Muscle layer of colon (tissue), 2 donors: ENCODE data around the gene ADPRH.

ENCODE experiments used
- H3K27ac ChIP-seq: one replicate; pipeline ENCODE4 v1.7.0; 2013; ENCODE audit warnings: low read depth, mild to moderate bottlenecking, low read length, moderate library complexity
- H3K27me3 ChIP-seq, 2 donors: one replicate each; pipeline ENCODE4 v1.7.0; 2013; ENCODE audit warnings: low read length in 2 of 2, mild to moderate bottlenecking in 2 of 2; ENCODE audit not compliant: insufficient read depth in 2 of 2, control insufficient read depth in 1 of 2
- H3K36me3 ChIP-seq: one replicate; pipeline ENCODE4 v1.7.0; 2013; ENCODE audit warnings: mild to moderate bottlenecking, low read length; ENCODE audit not compliant: insufficient read depth
- H3K4me1 ChIP-seq: one replicate; pipeline ENCODE4 v1.7.0; 2013; ENCODE audit warnings: mild to moderate bottlenecking, low read length; ENCODE audit not compliant: insufficient read depth
- H3K4me3 ChIP-seq, 2 donors: one replicate each; pipeline ENCODE4 v1.7.0; 2013; ENCODE audit warnings: low read length in 2 of 2, low read depth in 1 of 2, mild to moderate bottlenecking in 1 of 2, moderate library complexity in 1 of 2
- H3K9ac ChIP-seq: one replicate; pipeline ENCODE4 v1.7.0; 2013; ENCODE audit warnings: low read length
- H3K9me3 ChIP-seq: one replicate; pipeline ENCODE4 v1.7.0; 2013; ENCODE audit warnings: mild to moderate bottlenecking, low read length
- donor health status: abdominal sarcoma.
- donor health status: Adenocarcinoma of cecum.

The ADPRH gene

DNA sequence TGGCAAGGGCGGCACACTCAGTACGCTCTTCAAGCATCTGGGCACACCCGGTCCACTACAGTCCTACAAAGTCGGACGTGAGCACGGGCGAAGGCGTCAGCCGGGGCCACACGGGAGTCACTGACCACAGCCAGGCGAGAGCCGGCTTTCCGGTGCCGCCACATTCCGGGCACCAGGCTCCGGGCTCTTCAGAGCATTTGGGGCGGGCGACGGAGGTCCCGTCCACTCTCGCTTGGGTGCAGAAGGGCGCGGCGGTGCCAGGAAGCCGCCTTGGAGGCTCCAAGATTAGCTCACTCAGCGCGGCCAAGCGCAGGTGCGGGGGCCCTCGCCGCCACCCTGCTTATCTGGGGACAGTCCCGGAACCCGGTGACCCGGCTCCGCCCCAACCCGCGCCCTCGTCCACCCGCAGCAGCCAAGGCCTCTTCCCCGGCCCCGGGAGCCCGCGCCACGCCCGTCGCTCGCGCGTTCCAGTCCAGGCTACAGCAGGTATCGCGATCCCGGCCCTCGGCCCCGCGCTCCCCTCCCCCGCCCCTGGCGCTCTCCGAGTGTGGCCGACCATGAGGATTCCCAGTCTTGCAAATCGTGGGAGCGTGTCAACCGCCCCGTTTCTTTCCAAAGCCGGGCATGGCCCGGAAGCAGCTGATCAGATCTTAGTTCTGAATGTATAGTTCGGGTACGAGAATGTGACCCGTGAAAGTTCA lies at the start of gene ADPRH:
Gene ADPRH, plus strand, starts transcription at position 127 of the 701 bp plus-strand sequence. CDS start 2,678 bp downstream, outside the sequence.
- Histone ChIP-seq H3K36me3 (no peaks in the 10 kb centered on the region), H3K27ac (peak within 1 kb of the TSS; percentile 74), H3K9ac (peak within 1 kb of the TSS; percentile 71), H3K4me1 (peaks cover 7% of the 10 kb centered on the region), H3K27me3 (no peaks in the 10 kb centered on the region), H3K4me3 (peak within 1 kb of the TSS; percentile 65 to 81), H3K9me3 (no peaks in the 10 kb centered on the region)

DNA sequence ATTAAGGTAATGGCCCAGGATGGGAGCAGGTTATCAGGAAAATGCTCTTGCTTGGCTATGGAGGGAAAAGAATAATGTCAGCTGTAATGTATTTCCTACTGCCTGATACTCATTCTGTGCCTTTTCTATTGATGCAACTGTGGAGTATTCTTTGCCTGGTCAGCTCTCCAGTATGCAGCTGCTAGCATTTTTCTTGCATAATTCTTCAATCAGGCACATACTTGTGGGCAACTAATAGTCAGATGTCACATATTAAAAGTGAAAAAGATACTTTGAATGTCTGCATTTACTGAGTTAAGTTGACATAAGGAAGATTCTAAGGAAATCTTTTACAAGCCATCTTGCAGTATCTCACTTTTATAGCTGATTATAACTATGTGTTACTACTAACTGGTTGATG lies 49.4 kb upstream of the ADPRH start:
- Histone ChIP-seq H3K4me3 (no peak overlapping the region), H3K27ac (no peak overlapping the region), H3K36me3 (peaks cover 6% of the 10 kb centered on the region), H3K27me3 (no peaks in the 10 kb centered on the region), H3K9ac (no peak overlapping the region), H3K9me3 (no peaks in the 10 kb centered on the region), H3K4me1 (no peaks in the 10 kb centered on the region)

DNA sequence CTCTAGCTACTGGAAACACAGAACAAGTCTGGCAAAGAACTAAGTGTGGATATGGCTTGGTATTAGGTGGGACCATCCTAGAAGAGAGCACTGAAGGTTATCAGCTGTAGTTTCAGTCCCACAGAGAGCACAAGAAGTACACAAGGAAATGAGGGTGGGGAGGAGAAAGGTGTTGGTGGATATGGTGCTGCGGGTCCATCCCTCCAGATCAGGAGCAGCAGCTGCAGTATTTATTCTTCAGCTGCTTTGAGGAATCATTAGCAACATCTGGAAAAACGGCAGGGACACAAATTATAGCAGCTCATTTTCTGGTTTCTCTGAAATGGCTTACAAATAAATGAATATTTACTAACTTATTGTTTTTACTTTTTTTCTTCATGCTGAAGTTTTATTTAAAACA lies 48.8 kb upstream of the ADPRH start:
- no peaks in the 10 kb centered on the region for H3K9me3 ChIP-seq
- H3K4me1 ChIP-seq = no peaks in the 10 kb centered on the region
- no peaks in the 10 kb centered on the region for H3K27me3 ChIP-seq
- no peak overlapping the region for H3K27ac ChIP-seq
- no peak overlapping the region for H3K4me3 ChIP-seq
- no peak overlapping the region for H3K9ac ChIP-seq
- peaks cover under 1% of the 10 kb centered on the region for H3K36me3 ChIP-seq

DNA sequence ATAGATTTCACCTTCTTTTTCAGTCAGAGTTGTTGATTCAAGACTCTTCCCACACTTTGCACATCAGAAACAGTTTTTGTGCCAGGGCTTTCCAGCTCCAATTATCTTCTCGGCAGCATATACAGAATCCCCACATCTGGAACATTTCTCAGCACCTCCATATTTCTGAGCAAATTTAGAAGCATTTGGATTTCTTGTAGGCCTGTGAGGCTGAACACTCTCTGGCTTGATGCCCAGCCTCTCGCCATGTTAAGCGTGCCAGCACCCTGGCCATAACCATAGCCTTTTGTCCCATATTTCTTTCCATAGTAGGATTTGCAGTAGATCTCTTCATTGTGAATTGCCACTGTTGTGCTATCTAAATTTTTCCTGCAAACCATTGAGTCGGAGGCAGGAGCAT lies 48.1 kb upstream of the ADPRH start:
- H3K9me3 ChIP-seq = no peaks in the 10 kb centered on the region
- H3K4me1 ChIP-seq = no peaks in the 10 kb centered on the region

DNA sequence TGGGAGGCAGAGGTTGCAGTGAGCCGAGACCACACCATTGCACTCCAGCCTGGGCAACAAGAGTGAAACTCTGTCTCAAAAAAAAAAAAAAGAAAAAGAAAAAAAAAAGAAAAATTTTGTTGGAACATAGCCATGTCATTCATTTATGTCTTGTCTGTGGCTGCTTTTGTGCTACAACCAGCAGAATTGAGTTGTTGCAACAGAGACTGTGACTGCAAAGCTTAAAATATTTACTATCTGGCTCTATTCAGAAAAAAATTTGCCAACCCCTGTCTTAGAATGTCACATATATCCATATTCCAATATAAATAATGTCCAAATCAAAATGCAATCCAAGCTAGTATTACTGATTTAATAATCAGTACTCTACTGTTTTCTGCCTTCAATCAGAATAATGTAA lies 45.0 kb upstream of the ADPRH start:
- H3K27me3 ChIP-seq = no peaks in the 10 kb centered on the region

More for the DNA sequence above, 48.1 kb upstream of the ADPRH start:
- Histone ChIP-seq H3K27ac (no peak overlapping the region), H3K36me3 (no peaks in the 10 kb centered on the region), H3K4me3 (no peak overlapping the region), H3K27me3 (no peaks in the 10 kb centered on the region), H3K9ac (no peak overlapping the region)

DNA sequence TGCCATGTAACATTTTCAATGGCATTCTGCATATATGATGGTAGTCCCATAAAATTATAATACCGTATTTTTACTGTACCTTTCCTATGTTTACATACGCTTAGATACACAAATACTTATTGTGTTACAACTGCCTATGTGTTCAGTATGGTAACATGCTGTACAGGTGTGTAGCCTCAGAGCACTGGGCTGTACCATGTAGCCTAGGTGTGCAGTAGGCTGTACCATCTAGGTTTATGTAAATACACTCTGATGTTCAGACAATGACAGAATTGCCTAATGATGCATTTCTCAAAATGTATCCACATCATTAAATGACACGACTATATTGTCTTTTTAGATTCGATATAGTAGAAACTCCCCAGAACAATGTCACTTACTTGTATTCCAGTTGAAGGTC lies 42.5 kb upstream of the ADPRH start:
- Histone ChIP-seq H3K9me3 (no peaks in the 10 kb centered on the region), H3K36me3 (no peaks in the 10 kb centered on the region), H3K27ac (no peak overlapping the region), H3K9ac (no peak overlapping the region), H3K27me3 (no peaks in the 10 kb centered on the region), H3K4me1 (no peaks in the 10 kb centered on the region), H3K4me3 (no peak overlapping the region)

More for the DNA sequence above, 45.0 kb upstream of the ADPRH start:
- Histone ChIP-seq H3K4me1 (no peaks in the 10 kb centered on the region), H3K9me3 (no peaks in the 10 kb centered on the region), H3K36me3 (no peaks in the 10 kb centered on the region), H3K4me3 (no peak overlapping the region), H3K9ac (no peak overlapping the region), H3K27ac (no peak overlapping the region)

DNA sequence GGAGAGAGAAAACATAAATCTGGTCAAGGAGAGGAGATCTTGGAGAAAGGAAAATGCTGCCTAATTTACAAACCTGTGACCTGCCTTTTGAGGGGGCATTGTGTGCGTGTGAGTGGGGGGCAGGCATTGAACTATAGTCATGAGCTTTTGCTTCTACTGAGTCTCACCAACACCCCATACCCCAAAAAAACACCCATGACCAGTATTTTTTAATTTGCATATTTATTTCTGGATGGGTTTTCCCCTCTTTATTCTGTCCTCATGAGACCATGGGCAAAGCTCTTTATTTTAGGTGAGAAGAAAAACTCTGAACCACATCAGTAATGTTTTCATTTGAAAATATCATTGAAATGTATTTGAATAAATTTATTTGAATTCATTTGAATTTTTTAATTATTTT lies 40.5 kb upstream of the ADPRH start:
- no peaks in the 10 kb centered on the region for H3K36me3 ChIP-seq
- no peak overlapping the region for H3K4me3 ChIP-seq
- no peak overlapping the region for H3K27ac ChIP-seq
- no peak overlapping the region for H3K9ac ChIP-seq
- no peaks in the 10 kb centered on the region for H3K4me1 ChIP-seq
- no peaks in the 10 kb centered on the region for H3K9me3 ChIP-seq
- H3K27me3 ChIP-seq = no peaks in the 10 kb centered on the region

DNA sequence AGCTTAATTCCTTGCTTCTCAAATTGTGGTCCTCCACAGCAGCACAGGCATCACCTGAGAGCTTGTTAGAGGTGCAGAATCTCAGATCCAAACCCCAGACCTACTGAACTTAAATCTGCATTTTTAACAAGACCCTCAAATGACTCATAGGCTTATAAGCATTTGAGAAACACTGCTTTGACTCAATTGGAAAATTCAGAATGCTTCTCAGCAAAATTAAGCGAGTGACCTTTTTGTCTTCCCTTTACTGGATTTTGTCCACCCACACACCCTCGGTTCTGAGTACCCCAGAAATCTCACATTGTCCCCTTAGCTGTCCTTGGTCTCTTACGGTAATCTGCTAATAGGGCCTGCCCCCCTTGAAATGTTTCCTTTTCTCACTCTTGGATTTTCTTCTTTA lies 37.7 kb upstream of the ADPRH start:
- Histone ChIP-seq H3K27me3 (no peaks in the 10 kb centered on the region), H3K4me3 (no peak overlapping the region), H3K4me1 (no peaks in the 10 kb centered on the region), H3K9ac (no peak overlapping the region), H3K27ac (no peak overlapping the region), H3K9me3 (no peaks in the 10 kb centered on the region), H3K36me3 (no peaks in the 10 kb centered on the region)

DNA sequence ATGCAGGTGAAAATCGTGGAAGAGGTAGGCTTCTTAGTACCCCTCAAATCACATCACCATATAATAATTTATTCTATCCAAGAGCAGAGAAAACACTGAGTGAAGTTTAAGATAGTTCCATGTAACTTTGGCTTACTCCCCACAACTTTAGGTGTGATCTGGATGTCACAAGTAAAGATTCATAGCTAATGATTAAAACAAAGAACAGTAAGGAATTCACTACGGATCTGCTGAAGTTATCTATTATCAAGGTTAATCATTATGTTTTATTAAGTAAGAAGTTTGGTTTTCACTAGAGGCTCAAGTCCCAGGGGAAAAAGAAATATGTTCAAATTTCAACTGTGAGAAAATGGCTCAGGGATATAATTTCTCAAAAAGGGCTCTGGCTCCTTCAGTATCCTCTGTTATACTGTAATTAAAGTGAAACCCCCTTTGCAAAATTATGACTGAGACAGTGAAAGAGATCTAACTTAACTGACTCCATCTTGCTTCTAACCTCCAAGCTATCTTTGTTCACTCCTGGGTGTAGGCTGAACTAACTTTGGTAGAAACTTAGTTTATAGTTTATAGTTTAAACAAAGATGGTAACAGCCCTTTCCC lies 37.0 kb upstream of the ADPRH start:
- H3K27me3 ChIP-seq = no peaks in the 10 kb centered on the region
- no peak overlapping the region for H3K9ac ChIP-seq
- H3K4me1 ChIP-seq = no peaks in the 10 kb centered on the region
- no peak overlapping the region for H3K27ac ChIP-seq
- H3K36me3 ChIP-seq = no peaks in the 10 kb centered on the region
- no peak overlapping the region for H3K4me3 ChIP-seq
- H3K9me3 ChIP-seq = no peaks in the 10 kb centered on the region

DNA sequence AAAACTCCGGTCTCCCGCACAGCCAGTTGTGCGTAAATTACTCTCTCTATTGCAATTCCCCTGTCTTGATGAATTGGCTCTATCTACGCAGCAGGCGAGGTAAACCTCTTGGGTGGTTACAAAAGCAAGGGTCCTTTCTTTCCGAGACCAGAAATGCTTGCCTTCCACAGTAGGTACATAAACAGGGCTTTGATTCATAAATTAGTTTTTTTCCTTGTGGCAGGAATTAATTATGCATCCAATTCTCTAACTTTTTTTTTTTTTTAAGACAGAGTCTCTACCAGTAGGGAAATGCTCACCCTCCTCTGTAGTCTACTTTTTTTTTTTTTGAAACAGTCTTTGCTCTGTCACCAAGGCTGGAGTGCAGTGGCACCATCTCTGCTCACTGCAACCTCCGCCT lies 36.1 kb upstream of the ADPRH start:
- no peaks in the 10 kb centered on the region for H3K4me1 ChIP-seq
- no peaks in the 10 kb centered on the region for H3K27me3 ChIP-seq
- H3K36me3 ChIP-seq = no peaks in the 10 kb centered on the region
- H3K9ac ChIP-seq = no peak overlapping the region
- no peaks in the 10 kb centered on the region for H3K9me3 ChIP-seq
- H3K4me3 ChIP-seq = no peak overlapping the region
- no peak overlapping the region for H3K27ac ChIP-seq

DNA sequence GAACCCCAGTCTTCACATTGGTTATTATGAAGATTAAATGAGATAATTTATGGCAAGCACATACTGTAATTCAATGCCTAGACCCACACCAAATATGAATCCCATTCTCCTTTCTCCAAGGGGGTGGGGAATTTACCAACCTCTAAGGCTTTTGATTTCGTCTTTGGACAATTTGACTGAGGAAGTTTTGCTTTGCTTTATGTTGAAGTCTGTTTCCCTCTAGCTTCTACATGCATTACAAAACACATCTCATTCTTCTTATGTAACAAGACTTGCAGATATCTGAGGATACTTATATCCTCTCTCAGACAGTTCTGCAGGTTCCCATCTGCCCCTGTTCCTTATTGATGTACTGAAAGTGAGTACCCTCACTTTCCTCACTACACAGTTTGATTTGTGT lies 32.1 kb upstream of the ADPRH start:
- Histone ChIP-seq H3K9ac (no peak overlapping the region), H3K27ac (no peak overlapping the region), H3K27me3 (no peaks in the 10 kb centered on the region), H3K4me1 (no peaks in the 10 kb centered on the region), H3K36me3 (no peaks in the 10 kb centered on the region), H3K9me3 (no peaks in the 10 kb centered on the region), H3K4me3 (no peak overlapping the region)

DNA sequence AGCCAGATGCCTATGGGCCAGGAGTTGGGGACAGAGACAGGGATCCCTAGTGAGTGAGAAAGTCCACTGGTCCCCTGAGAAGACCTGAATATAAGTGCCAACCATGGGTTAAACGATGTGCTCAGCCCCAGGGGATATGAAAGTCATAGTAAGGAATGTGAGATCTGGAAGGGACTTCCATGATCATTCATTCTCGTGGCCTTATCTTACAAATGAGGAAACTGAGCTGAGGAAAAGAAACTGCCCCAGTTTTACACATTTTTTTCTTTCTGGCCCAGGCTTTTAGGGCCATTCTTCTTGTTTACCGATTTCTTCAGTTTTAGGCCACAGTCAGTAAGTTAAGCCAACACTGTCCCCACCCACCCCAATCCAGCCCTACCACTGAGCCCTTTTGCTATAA lies 31.0 kb upstream of the ADPRH start:
- Histone ChIP-seq H3K27ac (no peak overlapping the region), H3K36me3 (no peaks in the 10 kb centered on the region), H3K9ac (no peak overlapping the region), H3K4me3 (no peak overlapping the region), H3K27me3 (no peaks in the 10 kb centered on the region), H3K9me3 (no peaks in the 10 kb centered on the region), H3K4me1 (no peaks in the 10 kb centered on the region)
